GM12878 (cell line): ENCODE data around the gene SPDL1. TPM values are rescaled to one million over a fixed set of nuclear protein-coding genes. Genes with fewer than 3 reads are reported as not detected.

Experiments used
- ASH2L ChIP-seq: fragments of 300-600, 200-600 bp; sonication (generic); IDR thresholded peaks from 2 replicates; pipeline ENCODE4 v1.6.1; 2017; ENCODE audit warnings: low read depth, mild to moderate bottlenecking, borderline replicate concordance
- HDAC2 ChIP-seq: fragments of 200-600 bp; sonication (generic); IDR thresholded peaks from 2 replicates; pipeline ENCODE4 v1.6.1; 2017
- MEF2B ChIP-seq: fragments of 450-650 bp; IDR thresholded peaks from 2 replicates; pipeline ENCODE4 v1.6.1; 2018; ENCODE audit warnings: mild to moderate bottlenecking, moderate library complexity; ENCODE audit not compliant: partially characterized antibody, poor library complexity, severe bottlenecking
- MXI1 ChIP-seq: fragments of 150-350 bp; IDR thresholded peaks from 2 replicates; pipeline ENCODE4 v1.6.1; 2011; ENCODE audit warnings: low read depth, mild to moderate bottlenecking, inconsistent platforms, low read length, improper control_type of control experiment
- NBN ChIP-seq: fragments of 450-650 bp; IDR thresholded peaks from 2 replicates; pipeline ENCODE4 v1.6.1; 2016
- polyA plus RNA-seq, 11 experiments: library from polyadenylated mRNA; depleted of rRNA in 4 of 11; unstranded in 6 of 11; stranded (reverse) in 5 of 11; fragments of >200 nt; fragmentation: Nextera tagmentation in 4 of 11; fragmentation: Illumina TruSeq in 1 of 11; extraction: Ambion mirVana in 4 of 11; extraction: Trizol in 1 of 11; gene quantifications; 1 replicate in 1 of 11; 2 replicates in 10 of 11; pipeline versions ENCODE4 v1.2.1 to v1.2.3, GENCODE V29; 2011 to 2016; ENCODE audit warnings: inconsistent platforms in 2 of 11, missing spikeins in 2 of 11, low read depth in 1 of 11
- total RNA-seq, 4 experiments: library from RNA; depleted of rRNA in 3 of 4; stranded (reverse); fragments of >200 nt in 3 of 4; fragmentation: Illumina TruSeq in 1 of 4; extraction: Trizol in 1 of 4; gene quantifications; 2 replicates each; pipeline versions ENCODE4 v1.2.1 to v1.2.3, GENCODE V29; 2013 to 2021
- TF ChIP-seq, protein P1 (sequence below): IDR thresholded peaks from 2 replicates; pipeline ENCODE4 v1.6.1; 2012; ENCODE audit warnings: low read length, inconsistent platforms
- TF ChIP-seq, protein P2 (sequence below): fragments of 450-650 bp; formaldehyde crosslinking; IDR thresholded peaks from 2 replicates; pipeline ENCODE4 v1.4.0; 2020; ENCODE audit warnings: mild to moderate bottlenecking, moderate library complexity
- TF ChIP-seq, protein P3 (sequence below): IDR thresholded peaks from 2 replicates; pipeline ENCODE4 v1.6.1; 2012; ENCODE audit warnings: low read depth, low read length, improper control_type of control experiment
- TF ChIP-seq, protein P4 (sequence below): IDR thresholded peaks from 2 replicates; pipeline ENCODE4 v1.6.1; 2012; ENCODE audit warnings: improper control_type of control experiment, low read depth, low read length; ENCODE audit not compliant: insufficient replicate concordance
- TF ChIP-seq, protein P5 (sequence below): fragments of 450-650 bp; formaldehyde crosslinking; IDR thresholded peaks from 2 replicates; pipeline ENCODE4 v1.4.0; 2022; ENCODE audit warnings: mild to moderate bottlenecking, moderate library complexity

The SPDL1 gene
- total and polyA plus RNA-seq, 10 of the 15 experiments (the other 5 are each of a cell fraction or from before 2014, with no cell fraction given): 34.2 to 69.9 (median 46.0) TPM

DNA sequence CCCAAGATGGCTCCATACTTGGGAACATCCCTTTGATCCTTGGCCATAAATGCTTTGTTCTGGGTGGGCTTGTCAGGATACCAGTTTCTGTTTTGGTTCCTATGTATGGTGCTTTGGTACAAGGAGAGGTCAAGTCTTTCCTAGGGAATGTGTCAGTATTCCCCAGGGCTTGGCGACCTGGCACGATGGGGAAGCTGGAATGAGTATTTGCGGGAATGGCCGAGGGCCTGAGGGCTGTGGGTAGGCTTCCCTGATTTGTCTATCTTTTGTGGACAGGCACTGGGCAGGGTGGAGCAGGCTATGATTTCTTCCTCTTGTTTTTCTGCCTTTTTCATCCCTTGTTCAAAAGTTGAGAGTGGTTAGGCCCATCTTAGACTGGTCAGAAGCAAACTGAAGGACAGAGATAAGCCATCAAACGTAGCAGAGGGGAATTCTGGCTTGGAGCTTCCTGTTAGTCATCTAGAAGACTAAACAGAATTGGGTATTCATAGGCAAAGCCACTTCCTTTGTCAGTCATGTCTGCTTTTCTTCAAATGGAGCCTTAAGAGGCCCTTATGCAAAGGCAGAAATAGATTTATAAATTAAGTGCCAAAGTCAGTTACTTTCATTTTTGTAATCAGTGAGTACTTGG is 67.2 kb downstream of the SPDL1 start (continued):
- TF ChIP-seq, protein P1, sequence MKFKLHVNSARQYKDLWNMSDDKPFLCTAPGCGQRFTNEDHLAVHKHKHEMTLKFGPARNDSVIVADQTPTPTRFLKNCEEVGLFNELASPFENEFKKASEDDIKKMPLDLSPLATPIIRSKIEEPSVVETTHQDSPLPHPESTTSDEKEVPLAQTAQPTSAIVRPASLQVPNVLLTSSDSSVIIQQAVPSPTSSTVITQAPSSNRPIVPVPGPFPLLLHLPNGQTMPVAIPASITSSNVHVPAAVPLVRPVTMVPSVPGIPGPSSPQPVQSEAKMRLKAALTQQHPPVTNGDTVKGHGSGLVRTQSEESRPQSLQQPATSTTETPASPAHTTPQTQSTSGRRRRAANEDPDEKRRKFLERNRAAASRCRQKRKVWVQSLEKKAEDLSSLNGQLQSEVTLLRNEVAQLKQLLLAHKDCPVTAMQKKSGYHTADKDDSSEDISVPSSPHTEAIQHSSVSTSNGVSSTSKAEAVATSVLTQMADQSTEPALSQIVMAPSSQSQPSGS: peak; percentile 35; the same call in 1 of the 2 replicates
- TF ChIP-seq HDAC2 (no peak), MXI1 (no peak), ASH2L (no peak), NBN (0 out of 2 replicates have a peak, but pooled peaks have one; percentile 26), MEF2B (no peak)
- TF ChIP-seq, protein P2, sequence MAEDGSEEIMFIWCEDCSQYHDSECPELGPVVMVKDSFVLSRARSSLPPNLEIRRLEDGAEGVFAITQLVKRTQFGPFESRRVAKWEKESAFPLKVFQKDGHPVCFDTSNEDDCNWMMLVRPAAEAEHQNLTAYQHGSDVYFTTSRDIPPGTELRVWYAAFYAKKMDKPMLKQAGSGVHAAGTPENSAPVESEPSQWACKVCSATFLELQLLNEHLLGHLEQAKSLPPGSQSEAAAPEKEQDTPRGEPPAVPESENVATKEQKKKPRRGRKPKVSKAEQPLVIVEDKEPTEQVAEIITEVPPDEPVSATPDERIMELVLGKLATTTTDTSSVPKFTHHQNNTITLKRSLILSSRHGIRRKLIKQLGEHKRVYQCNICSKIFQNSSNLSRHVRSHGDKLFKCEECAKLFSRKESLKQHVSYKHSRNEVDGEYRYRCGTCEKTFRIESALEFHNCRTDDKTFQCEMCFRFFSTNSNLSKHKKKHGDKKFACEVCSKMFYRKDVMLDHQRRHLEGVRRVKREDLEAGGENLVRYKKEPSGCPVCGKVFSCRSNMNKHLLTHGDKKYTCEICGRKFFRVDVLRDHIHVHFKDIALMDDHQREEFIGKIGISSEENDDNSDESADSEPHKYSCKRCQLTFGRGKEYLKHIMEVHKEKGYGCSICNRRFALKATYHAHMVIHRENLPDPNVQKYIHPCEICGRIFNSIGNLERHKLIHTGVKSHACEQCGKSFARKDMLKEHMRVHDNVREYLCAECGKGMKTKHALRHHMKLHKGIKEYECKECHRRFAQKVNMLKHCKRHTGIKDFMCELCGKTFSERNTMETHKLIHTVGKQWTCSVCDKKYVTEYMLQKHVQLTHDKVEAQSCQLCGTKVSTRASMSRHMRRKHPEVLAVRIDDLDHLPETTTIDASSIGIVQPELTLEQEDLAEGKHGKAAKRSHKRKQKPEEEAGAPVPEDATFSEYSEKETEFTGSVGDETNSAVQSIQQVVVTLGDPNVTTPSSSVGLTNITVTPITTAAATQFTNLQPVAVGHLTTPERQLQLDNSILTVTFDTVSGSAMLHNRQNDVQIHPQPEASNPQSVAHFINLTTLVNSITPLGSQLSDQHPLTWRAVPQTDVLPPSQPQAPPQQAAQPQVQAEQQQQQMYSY (CRISPR knock-in tag): no peak
- TF ChIP-seq, protein P3, sequence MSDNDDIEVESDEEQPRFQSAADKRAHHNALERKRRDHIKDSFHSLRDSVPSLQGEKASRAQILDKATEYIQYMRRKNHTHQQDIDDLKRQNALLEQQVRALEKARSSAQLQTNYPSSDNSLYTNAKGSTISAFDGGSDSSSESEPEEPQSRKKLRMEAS: no peak
- TF ChIP-seq, protein P4, sequence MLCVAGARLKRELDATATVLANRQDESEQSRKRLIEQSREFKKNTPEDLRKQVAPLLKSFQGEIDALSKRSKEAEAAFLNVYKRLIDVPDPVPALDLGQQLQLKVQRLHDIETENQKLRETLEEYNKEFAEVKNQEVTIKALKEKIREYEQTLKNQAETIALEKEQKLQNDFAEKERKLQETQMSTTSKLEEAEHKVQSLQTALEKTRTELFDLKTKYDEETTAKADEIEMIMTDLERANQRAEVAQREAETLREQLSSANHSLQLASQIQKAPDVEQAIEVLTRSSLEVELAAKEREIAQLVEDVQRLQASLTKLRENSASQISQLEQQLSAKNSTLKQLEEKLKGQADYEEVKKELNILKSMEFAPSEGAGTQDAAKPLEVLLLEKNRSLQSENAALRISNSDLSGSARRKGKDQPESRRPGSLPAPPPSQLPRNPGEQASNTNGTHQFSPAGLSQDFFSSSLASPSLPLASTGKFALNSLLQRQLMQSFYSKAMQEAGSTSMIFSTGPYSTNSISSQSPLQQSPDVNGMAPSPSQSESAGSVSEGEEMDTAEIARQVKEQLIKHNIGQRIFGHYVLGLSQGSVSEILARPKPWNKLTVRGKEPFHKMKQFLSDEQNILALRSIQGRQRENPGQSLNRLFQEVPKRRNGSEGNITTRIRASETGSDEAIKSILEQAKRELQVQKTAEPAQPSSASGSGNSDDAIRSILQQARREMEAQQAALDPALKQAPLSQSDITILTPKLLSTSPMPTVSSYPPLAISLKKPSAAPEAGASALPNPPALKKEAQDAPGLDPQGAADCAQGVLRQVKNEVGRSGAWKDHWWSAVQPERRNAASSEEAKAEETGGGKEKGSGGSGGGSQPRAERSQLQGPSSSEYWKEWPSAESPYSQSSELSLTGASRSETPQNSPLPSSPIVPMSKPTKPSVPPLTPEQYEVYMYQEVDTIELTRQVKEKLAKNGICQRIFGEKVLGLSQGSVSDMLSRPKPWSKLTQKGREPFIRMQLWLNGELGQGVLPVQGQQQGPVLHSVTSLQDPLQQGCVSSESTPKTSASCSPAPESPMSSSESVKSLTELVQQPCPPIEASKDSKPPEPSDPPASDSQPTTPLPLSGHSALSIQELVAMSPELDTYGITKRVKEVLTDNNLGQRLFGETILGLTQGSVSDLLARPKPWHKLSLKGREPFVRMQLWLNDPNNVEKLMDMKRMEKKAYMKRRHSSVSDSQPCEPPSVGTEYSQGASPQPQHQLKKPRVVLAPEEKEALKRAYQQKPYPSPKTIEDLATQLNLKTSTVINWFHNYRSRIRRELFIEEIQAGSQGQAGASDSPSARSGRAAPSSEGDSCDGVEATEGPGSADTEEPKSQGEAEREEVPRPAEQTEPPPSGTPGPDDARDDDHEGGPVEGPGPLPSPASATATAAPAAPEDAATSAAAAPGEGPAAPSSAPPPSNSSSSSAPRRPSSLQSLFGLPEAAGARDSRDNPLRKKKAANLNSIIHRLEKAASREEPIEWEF: no peak
- TF ChIP-seq, protein P5, sequence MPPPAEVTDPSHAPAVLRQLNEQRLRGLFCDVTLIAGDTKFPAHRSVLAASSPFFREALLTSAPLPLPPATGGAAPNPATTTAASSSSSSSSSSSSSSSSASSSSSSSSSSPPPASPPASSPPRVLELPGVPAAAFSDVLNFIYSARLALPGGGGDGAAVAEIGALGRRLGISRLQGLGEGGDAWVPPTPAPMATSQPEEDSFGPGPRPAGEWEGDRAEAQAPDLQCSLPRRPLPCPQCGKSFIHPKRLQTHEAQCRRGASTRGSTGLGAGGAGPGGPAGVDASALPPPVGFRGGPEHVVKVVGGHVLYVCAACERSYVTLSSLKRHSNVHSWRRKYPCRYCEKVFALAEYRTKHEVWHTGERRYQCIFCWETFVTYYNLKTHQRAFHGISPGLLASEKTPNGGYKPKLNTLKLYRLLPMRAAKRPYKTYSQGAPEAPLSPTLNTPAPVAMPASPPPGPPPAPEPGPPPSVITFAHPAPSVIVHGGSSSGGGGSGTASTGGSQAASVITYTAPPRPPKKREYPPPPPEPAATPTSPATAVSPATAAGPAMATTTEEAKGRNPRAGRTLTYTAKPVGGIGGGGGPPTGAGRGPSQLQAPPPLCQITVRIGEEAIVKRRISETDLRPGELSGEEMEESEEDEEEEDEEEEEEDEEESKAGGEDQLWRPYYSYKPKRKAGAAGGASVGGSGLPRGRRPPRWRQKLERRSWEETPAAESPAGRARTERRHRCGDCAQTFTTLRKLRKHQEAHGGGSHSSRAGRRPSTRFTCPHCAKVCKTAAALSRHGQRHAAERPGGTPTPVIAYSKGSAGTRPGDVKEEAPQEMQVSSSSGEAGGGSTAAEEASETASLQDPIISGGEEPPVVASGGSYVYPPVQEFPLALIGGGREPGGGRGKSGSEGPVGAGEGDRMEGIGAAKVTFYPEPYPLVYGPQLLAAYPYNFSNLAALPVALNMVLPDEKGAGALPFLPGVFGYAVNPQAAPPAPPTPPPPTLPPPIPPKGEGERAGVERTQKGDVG: 0 out of 2 replicates have a peak, but pooled peaks have one; percentile 7
